C4-2B (cell line): ENCODE measurements around the gene HK2.

Experiments used
- H3K27ac ChIP-seq: fragments of 450-650 bp; 2 replicates; pipeline ENCODE4 v1.5.1; 2017
- CTCF ChIP-seq: fragments of 450-650 bp; conservative IDR thresholded peaks from 2 replicates; pipeline ENCODE4 v1.5.1; 2017; ENCODE audit warnings: mild to moderate bottlenecking
- ZFX ChIP-seq: fragments of 450-650 bp; IDR thresholded peaks from 2 replicates; pipeline ENCODE4 v1.6.1; 2017

Gene HK2

GRCh38 chr2:74822771-74823566 is 11.0 kb upstream of the HK2 start:
- no peak for TF ChIP-seq CTCF
- TF ChIP-seq ZFX, result no peak
- peak overlapping the region; percentile 1; the same call in 1 of the 2 replicates for H3K27ac ChIP-seq

DNA sequence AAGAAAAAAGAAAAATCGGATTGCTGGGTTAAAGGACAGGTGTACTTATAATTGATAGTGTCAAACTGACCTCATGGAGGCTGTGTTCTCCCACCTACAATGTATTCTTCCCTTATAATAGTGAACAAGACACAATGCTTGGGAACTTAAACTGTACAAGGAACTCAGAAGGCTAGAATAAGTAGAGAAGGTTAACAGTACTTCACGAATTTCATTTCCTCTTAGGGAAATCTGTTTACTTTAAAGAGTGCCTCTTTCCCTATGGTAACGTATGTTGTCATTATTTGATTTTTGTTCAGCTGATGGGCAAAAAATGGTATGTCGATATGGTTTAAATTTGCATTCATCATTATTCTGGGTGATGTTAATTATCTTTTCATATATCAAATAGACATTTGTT is 9.2 kb upstream of the HK2 start:
- TF ChIP-seq CTCF, result no peak
- H3K27ac ChIP-seq, result no peak overlapping the region

DNA sequence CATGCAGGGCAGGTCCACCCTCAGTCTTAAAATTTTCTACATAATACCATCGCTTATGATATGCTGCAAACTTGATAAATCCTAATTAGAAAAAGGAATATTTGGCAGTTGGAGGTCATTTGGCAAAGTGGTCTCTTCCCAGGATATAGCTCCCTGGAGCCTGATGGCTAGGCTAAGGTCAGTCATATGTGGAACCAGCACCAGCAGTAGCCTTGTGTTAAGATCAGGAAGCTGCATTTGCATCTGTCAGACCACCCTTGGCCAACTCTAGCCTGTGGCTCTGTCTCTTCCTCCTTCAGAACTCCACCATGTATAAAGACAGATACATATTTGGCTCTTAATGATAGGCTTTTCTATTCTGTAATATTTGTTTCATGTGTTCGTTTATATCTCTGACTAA is 5.4 kb upstream of the HK2 start:
- TF ChIP-seq ZFX (no peak), CTCF (no peak)
- no peak overlapping the region for H3K27ac ChIP-seq

GRCh38 chr2:74831693-74832530 is 2.0 kb upstream of the HK2 start:
- TF ChIP-seq ZFX (no peak), CTCF (no peak)
- H3K27ac ChIP-seq, result no peak overlapping the region

GRCh38 chr2:74834234-74834791 is 386 bp downstream of the HK2 start:
- H3K27ac ChIP-seq, result peak overlapping the region; percentile 91

DNA sequence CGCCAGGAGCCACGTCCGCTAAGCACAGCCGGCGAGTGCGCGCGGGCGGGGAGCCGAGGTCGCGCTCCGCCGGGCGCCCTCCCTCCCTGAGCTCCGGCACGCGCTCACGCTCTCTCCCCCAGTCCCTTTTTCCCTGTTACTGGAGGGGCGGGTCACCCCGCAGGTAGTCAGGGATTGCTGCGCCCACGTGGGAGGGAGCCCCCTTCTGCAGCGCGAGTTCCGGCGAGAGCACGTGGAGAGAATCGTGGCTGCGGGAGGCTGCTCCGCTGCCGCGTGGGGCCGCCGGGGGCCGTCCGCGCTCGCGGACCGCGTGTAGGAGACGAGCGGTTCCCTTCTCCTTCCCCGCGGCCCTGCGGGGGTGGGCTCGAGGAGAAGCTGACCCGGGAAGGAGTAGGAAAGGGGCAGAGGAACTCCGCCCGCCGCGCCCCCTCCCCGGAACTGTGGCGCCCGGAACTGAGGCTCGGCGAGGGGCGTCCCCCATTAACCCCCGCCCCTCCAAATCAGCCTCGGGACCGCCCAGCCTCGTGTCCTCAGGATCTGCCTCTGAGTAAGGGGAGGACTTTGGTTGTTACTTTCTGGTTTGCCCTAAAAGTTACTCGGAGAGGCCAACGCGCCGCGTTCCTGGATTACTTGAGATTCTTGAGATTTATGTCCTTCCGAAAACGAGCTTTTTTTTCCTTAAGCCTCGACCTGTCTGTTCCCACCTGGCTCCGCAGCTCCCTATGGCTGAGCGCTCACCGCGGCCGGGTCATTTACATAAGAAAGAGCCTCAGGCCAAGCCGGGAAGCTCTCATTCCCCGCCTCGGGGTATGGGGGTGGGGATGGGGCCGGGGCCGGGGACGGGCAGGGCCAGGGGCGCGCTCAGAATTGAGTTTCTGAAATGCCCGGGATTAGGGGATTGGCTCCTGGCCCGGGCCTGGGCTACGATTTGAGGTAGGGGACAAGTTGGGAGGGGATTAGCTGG is 1.1 kb downstream of the HK2 start:
- TF ChIP-seq CTCF (no peak), ZFX (no peak)
- peak overlapping the region; percentile 91 for H3K27ac ChIP-seq

DNA sequence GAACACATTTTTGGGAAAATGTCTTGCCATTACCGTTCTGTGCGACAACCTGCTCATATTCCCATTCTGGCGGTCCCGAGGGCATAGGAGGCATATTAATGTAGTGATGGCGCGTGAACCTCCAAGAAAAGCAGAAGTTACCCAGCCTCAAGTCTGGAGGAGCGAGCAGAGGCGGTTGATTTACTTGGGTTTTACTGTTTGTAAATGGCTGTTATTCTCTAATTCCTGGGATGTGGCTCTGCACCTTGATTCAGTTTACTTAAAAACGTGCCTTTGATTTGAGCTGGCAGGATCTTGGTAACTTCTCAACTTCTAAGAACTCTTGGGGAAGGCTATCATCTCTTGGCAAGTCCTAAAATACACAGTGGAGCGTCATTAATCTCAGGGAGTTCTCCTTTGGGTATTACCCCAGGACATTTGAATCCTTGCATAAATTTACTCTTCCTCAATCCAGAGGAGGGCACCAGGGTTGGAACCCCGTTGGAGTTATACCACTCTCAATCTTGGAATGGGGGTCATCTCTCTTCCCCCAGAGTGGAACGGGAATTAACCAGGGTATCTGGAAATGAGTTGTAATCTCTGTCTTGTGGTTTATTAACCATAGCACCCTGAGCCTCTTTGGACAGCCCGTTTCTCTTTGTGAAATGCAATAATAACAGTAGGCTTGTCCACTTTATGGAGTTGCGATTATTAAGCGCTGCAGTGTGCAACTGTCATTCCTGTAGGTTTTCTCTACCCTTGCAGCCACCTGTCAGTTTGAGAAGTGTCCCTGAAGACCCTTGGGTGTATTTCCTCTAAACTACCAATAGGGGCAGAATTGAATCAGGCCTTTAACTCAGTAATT is 2.1 kb downstream of the HK2 start:
- H3K27ac ChIP-seq, result peak overlapping the region; percentile 91
- no peak for TF ChIP-seq ZFX
- peak; percentile 69 for TF ChIP-seq CTCF
